ENCODE measurements around the gene CEP97. TPM values are rescaled to one million over a fixed set of nuclear protein-coding genes. Genes with fewer than 3 reads are reported as not detected.

The CEP97 gene
- total RNA-seq, 1 experiment from 2014 or later = 20.6 TPM

DNA sequence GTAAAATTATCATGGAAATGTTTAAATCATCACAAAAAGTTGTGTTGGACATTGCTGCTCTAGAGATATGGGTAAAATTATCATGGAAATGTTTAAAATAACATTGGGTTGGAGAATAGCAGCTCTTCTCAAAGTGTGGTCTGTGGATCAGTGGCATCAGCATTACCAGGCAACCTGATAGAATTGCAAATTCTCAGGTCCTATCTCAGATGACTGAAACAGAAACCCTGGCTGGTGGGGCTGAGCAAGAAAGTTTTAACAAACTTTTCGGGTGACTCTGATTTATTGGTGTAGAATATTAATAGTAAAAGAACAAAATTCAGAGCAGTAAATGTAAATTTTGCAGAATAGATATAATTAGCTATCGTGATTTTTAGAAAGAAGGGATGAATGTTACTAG lies 83.5 kb downstream of the CEP97 start:
- no peak overlapping the region for H3K4me3 ChIP-seq
- DNase-seq = no peak
- intact Hi-C loops (cut with micrococcal nuclease; ENCODE audit: unreplicated experiment) = no loop called here
- no peaks in the 10 kb centered on the region for H4K20me1 ChIP-seq (ENCODE audit: insufficient read depth)
- H3K4me2 ChIP-seq = no peak overlapping the region
- no peak overlapping the region for H3K27ac ChIP-seq
- no peaks in the 10 kb centered on the region for H3K9me2 ChIP-seq (ENCODE audit: insufficient read depth)
- ChIA-PET POLR2A (ENCODE audit: unreplicated experiment) (no interaction called here), CTCF (no interaction called here)
- H3F3A ChIP-seq (ENCODE audit: insufficient read depth, low read depth) = no peaks in the 10 kb centered on the region
- H3K4me1 ChIP-seq (replicated peaks; ENCODE audit: insufficient read depth) = peaks cover 10% of the 10 kb centered on the region
- no peaks in the 10 kb centered on the region for H3K79me2 ChIP-seq (ENCODE audit: low read depth)
- H3K27me3 ChIP-seq (ENCODE audit: insufficient read depth, low read depth) = no peaks in the 10 kb centered on the region
- H2AFZ ChIP-seq = no peak overlapping the region
- no TSS peak for BruUV-seq (replicated peaks)
- H3K9me3 ChIP-seq (ENCODE audit: insufficient read depth, low read depth) = no peaks in the 10 kb centered on the region
- TF ChIP-seq EZH2 (IDR thresholded peaks at IDR 0.05; ENCODE audit: low read depth) = no peak
- TF ChIP-seq CTCF (conservative IDR thresholded peaks at IDR 0.05) = no peak
- no peaks in the 10 kb centered on the region for H3K36me3 ChIP-seq (ENCODE audit: low read depth)

DNA sequence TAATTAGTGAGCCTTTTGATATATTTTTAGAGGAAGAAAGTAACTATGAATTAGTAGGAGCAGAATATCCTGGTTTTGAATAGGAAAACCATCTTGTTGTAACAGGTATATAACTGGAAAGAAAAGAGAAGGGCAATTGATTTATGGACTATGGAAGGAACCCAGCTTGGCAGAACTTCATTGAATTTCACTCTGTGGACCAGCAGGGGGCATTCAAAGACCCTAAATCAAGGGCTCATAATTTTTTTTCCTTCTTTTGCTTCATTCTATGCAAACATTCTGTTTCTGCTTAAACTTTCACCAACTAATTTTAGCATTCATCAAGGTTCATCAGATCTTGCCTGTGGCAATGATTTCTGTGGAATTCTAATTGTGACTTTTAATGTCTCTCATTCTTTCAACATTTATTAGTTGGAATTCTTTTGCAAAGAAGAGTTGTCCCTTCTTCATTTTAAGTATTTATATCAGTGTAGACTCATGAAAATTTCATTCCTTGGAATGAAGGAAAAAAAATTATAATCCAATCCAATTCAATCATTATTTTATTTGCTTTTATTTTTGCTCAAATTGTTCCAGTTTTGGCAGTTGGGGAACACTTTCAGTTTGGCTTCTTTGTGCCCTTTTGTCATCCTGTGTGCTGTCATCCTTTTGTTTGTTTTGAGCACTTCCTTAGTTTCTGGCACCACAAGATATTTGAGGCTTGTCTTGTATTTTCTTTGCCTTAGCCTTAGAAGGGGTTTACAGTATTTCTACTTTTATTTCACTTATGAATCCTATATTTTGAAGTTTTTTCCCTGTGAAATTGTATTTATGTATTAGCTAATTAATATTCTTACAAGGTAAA lies 85.0 kb downstream of the CEP97 start:
- Histone ChIP-seq H3K4me2 (peak overlapping the region; percentile 17; the same call in 1 of the 2 replicates), H3K4me3 (no peak overlapping the region), H3K9me3 (ENCODE audit: insufficient read depth, low read depth) (no peaks in the 10 kb centered on the region), H3K79me2 (ENCODE audit: low read depth) (no peaks in the 10 kb centered on the region), H3K27ac (no peak overlapping the region), H2AFZ (no peak overlapping the region), H4K20me1 (ENCODE audit: insufficient read depth) (no peaks in the 10 kb centered on the region), H3K4me1 (replicated peaks; ENCODE audit: insufficient read depth) (peaks cover 10% of the 10 kb centered on the region), H3K9me2 (ENCODE audit: insufficient read depth) (no peaks in the 10 kb centered on the region), H3K36me3 (ENCODE audit: low read depth) (no peaks in the 10 kb centered on the region), H3K27me3 (ENCODE audit: insufficient read depth, low read depth) (no peaks in the 10 kb centered on the region), H3F3A (ENCODE audit: insufficient read depth, low read depth) (no peaks in the 10 kb centered on the region)
- intact Hi-C loops (cut with micrococcal nuclease; ENCODE audit: unreplicated experiment) = loop anchor here (1.0 to 5.0 kb wide), 4 partner anchors 133 to 727 kb away; no protein-coding TSS in a partner anchor
- ChIA-PET POLR2A (ENCODE audit: unreplicated experiment) (interaction anchor here (0.5 kb wide), 1 partner anchor 49 kb away, joined by 8 read pairs; no protein-coding TSS in a partner anchor), CTCF (interaction anchor here (0.6 to 2.1 kb wide), 3 partner anchors 416 to 727 kb away, joined by 5 to 14 read pairs (median 5); no protein-coding TSS in a partner anchor)
- no TSS peak for BruUV-seq (replicated peaks)
- TF ChIP-seq EZH2 (IDR thresholded peaks at IDR 0.05; ENCODE audit: low read depth) = no peak
- peak; percentile 94 for TF ChIP-seq CTCF (conservative IDR thresholded peaks at IDR 0.05)
- DNase-seq = peak in 1 of 2 experiments; percentile 28

GRCh38 chr3:101810022-101810418 lies 85.6 kb downstream of the CEP97 start:
- no peaks in the 10 kb centered on the region for H3F3A ChIP-seq (ENCODE audit: insufficient read depth, low read depth)
- no peaks in the 10 kb centered on the region for H3K27me3 ChIP-seq (ENCODE audit: insufficient read depth, low read depth)
- no TSS peak for BruUV-seq (replicated peaks)
- DNase-seq = no peak
- intact Hi-C loops (cut with micrococcal nuclease; ENCODE audit: unreplicated experiment) = loop anchor here (5.0 kb wide), 2 partner anchors 132 to 267 kb away; no protein-coding TSS in a partner anchor
- H3K4me1 ChIP-seq (replicated peaks; ENCODE audit: insufficient read depth) = peaks cover 10% of the 10 kb centered on the region
- ChIA-PET CTCF (interaction anchor here (1.5 to 2.1 kb wide), 2 partner anchors 415 to 726 kb away, joined by 5 to 14 read pairs; no protein-coding TSS in a partner anchor), POLR2A (ENCODE audit: unreplicated experiment) (interaction anchor here (0.5 kb wide), 1 partner anchor 48 kb away, joined by 8 read pairs; no protein-coding TSS in a partner anchor)
- no peak overlapping the region for H3K4me2 ChIP-seq
- no peaks in the 10 kb centered on the region for H3K36me3 ChIP-seq (ENCODE audit: low read depth)
- H4K20me1 ChIP-seq (ENCODE audit: insufficient read depth) = no peaks in the 10 kb centered on the region
- H3K27ac ChIP-seq = no peak overlapping the region
- no peaks in the 10 kb centered on the region for H3K79me2 ChIP-seq (ENCODE audit: low read depth)
- H3K4me3 ChIP-seq = no peak overlapping the region
- no peaks in the 10 kb centered on the region for H3K9me3 ChIP-seq (ENCODE audit: insufficient read depth, low read depth)
- no peak overlapping the region for H2AFZ ChIP-seq
- H3K9me2 ChIP-seq (ENCODE audit: insufficient read depth) = no peaks in the 10 kb centered on the region
- no peak for TF ChIP-seq EZH2 (IDR thresholded peaks at IDR 0.05; ENCODE audit: low read depth)
- TF ChIP-seq CTCF (conservative IDR thresholded peaks at IDR 0.05) = no peak
